ENCODE data around the gene BIRC3.
"Not testable (repeated sequence)": the region's sequence is repeated elsewhere in the genome, so short reads cannot be mapped to it uniquely, and the experiment has no call there.

The BIRC3 gene

GRCh38 chr11:102292933-102293332 is 24.4 kb upstream of the BIRC3 start:
- H3K4me3 ChIP-seq (ENCODE audit: low read length): no peak overlapping the region
- no peak for DNase-seq (ENCODE audit: low read depth, low spot score)

GRCh38 chr11:102293873-102294601 is 23.2 kb upstream of the BIRC3 start:
- DNase-seq (ENCODE audit: low read depth, low spot score): peak; percentile 69
- H3K4me3 ChIP-seq (ENCODE audit: low read length): no peak overlapping the region

GRCh38 chr11:102295045-102295444 is 22.2 kb upstream of the BIRC3 start:
- no peak for DNase-seq (ENCODE audit: low read depth, low spot score)
- H3K4me3 ChIP-seq (ENCODE audit: low read length): no peak overlapping the region

- DNase-seq (ENCODE audit: low read depth, low spot score); H3K4me3 ChIP-seq (ENCODE audit: low read length): not testable (repeated sequence)
Observed at GRCh38 chr11:102296757-102297156, 20.5 kb upstream of the BIRC3 start.

GRCh38 chr11:102300837-102301236 is 16.4 kb upstream of the BIRC3 start:
- not testable (repeated sequence) for H3K4me3 ChIP-seq (ENCODE audit: low read length); DNase-seq (ENCODE audit: low read depth, low spot score)

GRCh38 chr11:102302241-102302640 is 15.0 kb upstream of the BIRC3 start:
- no peak overlapping the region for H3K4me3 ChIP-seq (ENCODE audit: low read length)
- DNase-seq (ENCODE audit: low read depth, low spot score): no peak

- no peak for DNase-seq (ENCODE audit: low read depth, low spot score)
- no peak overlapping the region for H3K4me3 ChIP-seq (ENCODE audit: low read length)
Observed at GRCh38 chr11:102304686-102305085, 12.6 kb upstream of the BIRC3 start.

- DNase-seq (ENCODE audit: low read depth, low spot score): no peak
- no peak overlapping the region for H3K4me3 ChIP-seq (ENCODE audit: low read length)
Observed at GRCh38 chr11:102305352-102306047, 11.8 kb upstream of the BIRC3 start.

- no peak for DNase-seq (ENCODE audit: low read depth, low spot score)
- H3K4me3 ChIP-seq (ENCODE audit: low read length): no peak overlapping the region
Observed at GRCh38 chr11:102306048-102306597, 11.2 kb upstream of the BIRC3 start.

- H3K4me3 ChIP-seq (ENCODE audit: low read length): peak overlapping the region; percentile 0
- DNase-seq (ENCODE audit: low read depth, low spot score): peak; percentile 88
Observed at GRCh38 chr11:102306817-102307726, 10.2 kb upstream of the BIRC3 start.

GRCh38 chr11:102307727-102308038 is 9.6 kb upstream of the BIRC3 start:
- DNase-seq (ENCODE audit: low read depth, low spot score): no peak
- H3K4me3 ChIP-seq (ENCODE audit: low read length): no peak overlapping the region

GRCh38 chr11:102309621-102310541 is 7.4 kb upstream of the BIRC3 start:
- H3K4me3 ChIP-seq (ENCODE audit: low read length): no peak overlapping the region
- DNase-seq (ENCODE audit: low read depth, low spot score): no peak

GRCh38 chr11:102312667-102313066 is 4.6 kb upstream of the BIRC3 start:
- DNase-seq (ENCODE audit: low read depth, low spot score): no peak
- peak overlapping the region; percentile 50 for H3K4me3 ChIP-seq (ENCODE audit: low read length)

- DNase-seq (ENCODE audit: low read depth, low spot score): no peak
- peak overlapping the region; percentile 50 for H3K4me3 ChIP-seq (ENCODE audit: low read length)
Observed at GRCh38 chr11:102313238-102313940, 3.9 kb upstream of the BIRC3 start.

GRCh38 chr11:102314784-102315183 is 2.5 kb upstream of the BIRC3 start:
- no peak overlapping the region for H3K4me3 ChIP-seq (ENCODE audit: low read length)
- DNase-seq (ENCODE audit: low read depth, low spot score): no peak

- DNase-seq (ENCODE audit: low read depth, low spot score): no peak
- peak overlapping the region; percentile 71 for H3K4me3 ChIP-seq (ENCODE audit: low read length)
Observed at GRCh38 chr11:102316346-102316904, 859 bp upstream of the BIRC3 start.

GRCh38 chr11:102317768-102318103 is 452 bp downstream of the BIRC3 start:
- DNase-seq (ENCODE audit: low read depth, low spot score): no peak
- peak overlapping the region; percentile 71 for H3K4me3 ChIP-seq (ENCODE audit: low read length)

GRCh38 chr11:102318469-102318868 is 1.2 kb downstream of the BIRC3 start:
- no peak for DNase-seq (ENCODE audit: low read depth, low spot score)
- H3K4me3 ChIP-seq (ENCODE audit: low read length): peak overlapping the region; percentile 71

Measured in Jurkat, Clone E6-1 (cell line).